H9 (cell line): Measurements from ENCODE around the gene RIOX2. TPM values are rescaled to one million over a fixed set of nuclear protein-coding genes. Genes with fewer than 3 reads are reported as not detected.

Experiments
- DNase-seq: peaks from one replicate; pipeline ENCODE4 v3.0.0-alpha.2; 2017
- H2AFZ ChIP-seq: one replicate; pipeline ENCODE4 v1.6.1; 2013; ENCODE audit warnings: mild to moderate bottlenecking, low read length, control low read depth, moderate library complexity
- H2AK5ac ChIP-seq: 2 replicates; pipeline ENCODE4 v1.6.1; 2013; ENCODE audit warnings: low read length, control low read depth, mixed read lengths; ENCODE audit not compliant: insufficient read length
- H2BK120ac ChIP-seq: one replicate; pipeline ENCODE4 v1.6.1; 2013; ENCODE audit warnings: low read depth, mild to moderate bottlenecking, low read length, control low read depth, inconsistent platforms; ENCODE audit not compliant: poor library complexity, severe bottlenecking
- H2BK12ac ChIP-seq: 2 replicates; pipeline ENCODE4 v1.6.1; 2013; ENCODE audit warnings: low read length, control low read depth, mixed read lengths, low read depth; ENCODE audit not compliant: insufficient read length
- H2BK15ac ChIP-seq: 2 replicates; pipeline ENCODE4 v1.6.1; 2013; ENCODE audit warnings: low read depth, low read length, control low read depth
- H2BK20ac ChIP-seq: one replicate; pipeline ENCODE4 v1.6.1; 2013; ENCODE audit warnings: low read depth, mild to moderate bottlenecking, low read length, control low read depth, inconsistent platforms; ENCODE audit not compliant: poor library complexity, severe bottlenecking
- H2BK5ac ChIP-seq: 2 replicates; pipeline ENCODE4 v1.6.1; 2013; ENCODE audit warnings: low read length, control low read depth, mixed read lengths; ENCODE audit not compliant: insufficient read length
- H3K14ac ChIP-seq: 2 replicates; pipeline ENCODE4 v1.6.1; 2013; ENCODE audit warnings: low read length, control low read depth; ENCODE audit not compliant: insufficient read depth
- H3K18ac ChIP-seq: 2 replicates; pipeline ENCODE4 v1.6.1; 2013; ENCODE audit warnings: low read depth, mild to moderate bottlenecking, mixed read lengths, low read length, control low read depth; ENCODE audit not compliant: insufficient read length
- H3K23ac ChIP-seq: 2 replicates; pipeline ENCODE4 v1.6.1; 2013; ENCODE audit warnings: low read length, control low read depth, mixed read lengths, low read depth; ENCODE audit not compliant: insufficient read length
- H3K23me2 ChIP-seq: 2 replicates; pipeline ENCODE4 v1.6.1; 2013; ENCODE audit warnings: low read depth, mild to moderate bottlenecking, mixed read lengths, low read length, control low read depth; ENCODE audit not compliant: insufficient read length, poor library complexity, severe bottlenecking
- H3K27ac ChIP-seq: 2 replicates; pipeline ENCODE4 v1.5.1; 2013; ENCODE audit warnings: low read length, control low read depth, mixed read lengths, low read depth; ENCODE audit not compliant: insufficient read length
- H3K27me3 ChIP-seq: 2 replicates; pipeline ENCODE4 v1.6.1; 2013; ENCODE audit warnings: low read length, control low read depth, inconsistent platforms; ENCODE audit not compliant: insufficient read depth
- H3K4ac ChIP-seq: 2 replicates; pipeline ENCODE4 v1.6.1; 2013; ENCODE audit warnings: low read depth, mild to moderate bottlenecking, control low read depth, inconsistent platforms, low read length, moderate library complexity
- H3K4me1 ChIP-seq: 2 replicates; pipeline ENCODE4 v1.6.1; 2013; ENCODE audit warnings: low read length, control low read depth, inconsistent platforms; ENCODE audit not compliant: insufficient read depth
- H3K4me2 ChIP-seq: 2 replicates; pipeline ENCODE4 v1.6.1; 2013; ENCODE audit warnings: low read length, control low read depth, mixed read lengths; ENCODE audit not compliant: insufficient read length, insufficient read depth
- H3K56ac ChIP-seq: 2 replicates; pipeline ENCODE4 v1.6.1; 2013; ENCODE audit warnings: low read depth, mild to moderate bottlenecking, mixed read lengths, low read length, control low read depth; ENCODE audit not compliant: insufficient read length
- H3K79me1 ChIP-seq: 2 replicates; pipeline ENCODE4 v1.6.1; 2013; ENCODE audit warnings: low read depth, mild to moderate bottlenecking, moderate library complexity, low read length, control low read depth, inconsistent platforms; ENCODE audit not compliant: insufficient read depth, poor library complexity, severe bottlenecking
- H3K79me2 ChIP-seq: 2 replicates; pipeline ENCODE4 v1.6.1; 2013; ENCODE audit warnings: low read length, control low read depth, inconsistent platforms; ENCODE audit not compliant: insufficient read depth
- H3K9ac ChIP-seq: 2 replicates; pipeline ENCODE4 v1.6.1; 2013; ENCODE audit warnings: low read length, control low read depth, mixed read lengths; ENCODE audit not compliant: insufficient read length; ENCODE audit errors: extremely low read depth
- H3K9me3 ChIP-seq: one replicate; pipeline ENCODE4 v1.6.1; 2013; ENCODE audit warnings: low read depth, low read length, inconsistent platforms; ENCODE audit not compliant: control insufficient read depth
- H3T11ph ChIP-seq: one replicate; pipeline ENCODE4 v1.6.1; 2013; ENCODE audit warnings: mild to moderate bottlenecking, low read length, control low read depth, inconsistent platforms
- H4K20me1 ChIP-seq: one replicate; pipeline ENCODE4 v1.6.1; 2013; ENCODE audit not compliant: control insufficient read depth, insufficient read length, insufficient read depth
- H4K5ac ChIP-seq: 2 replicates; pipeline ENCODE4 v1.6.1; 2013; ENCODE audit warnings: low read depth, mild to moderate bottlenecking, mixed read lengths, low read length, control low read depth; ENCODE audit not compliant: insufficient read length
- H4K8ac ChIP-seq: replicated peaks from 2 replicates; pipeline ENCODE4 v1.6.1; 2013; ENCODE audit warnings: low read length, control low read depth, mixed read lengths, low read depth; ENCODE audit not compliant: insufficient read length
- H4K91ac ChIP-seq: 2 replicates; pipeline ENCODE4 v1.6.1; 2013; ENCODE audit warnings: low read depth, mild to moderate bottlenecking, moderate library complexity, mixed read lengths, low read length, control low read depth; ENCODE audit not compliant: insufficient read length
- H3K27ac Mint-ChIP-seq, 3 experiments: 2 replicates in 2 of 3; 3 replicates in 1 of 3; pipeline ENCODE4 v1.8.0; 2020 to 2021; ENCODE audit warnings: mixed read lengths in 3 of 3, mild to moderate bottlenecking in 1 of 3, moderate library complexity in 1 of 3
- H3K27me3 Mint-ChIP-seq: 2 replicates; pipeline ENCODE4 v1.8.0; 2021; ENCODE audit warnings: low read depth, mild to moderate bottlenecking, moderate library complexity, mixed read lengths
- H3K36me3 Mint-ChIP-seq, 3 experiments: 2 replicates in 2 of 3; 3 replicates in 1 of 3; pipeline ENCODE4 v1.8.0; 2020 to 2021; ENCODE audit warnings: low read depth in 3 of 3, mixed read lengths in 3 of 3; ENCODE audit not compliant: insufficient read depth in 1 of 3
- H3K4me1 Mint-ChIP-seq, 2 experiments: 2 replicates each; pipeline ENCODE4 v1.8.0; 2020; ENCODE audit warnings: mixed read lengths in 2 of 2
- H3K4me3 Mint-ChIP-seq, 2 experiments: 2 replicates in 1 of 2; 3 replicates in 1 of 2; pipeline ENCODE4 v1.8.0; 2020 to 2021; ENCODE audit warnings: mild to moderate bottlenecking in 2 of 2, mixed read lengths in 2 of 2, moderate library complexity in 1 of 2
- H3K9me3 Mint-ChIP-seq, 2 experiments: 2 replicates in 1 of 2; 3 replicates in 1 of 2; pipeline ENCODE4 v1.8.0; 2020; ENCODE audit warnings: mild to moderate bottlenecking in 2 of 2, mixed read lengths in 2 of 2, moderate library complexity in 1 of 2
- CTCF ChIP-seq: fragments of 200-600 bp; sonication (generic); conservative IDR thresholded peaks from 3 replicates; pipeline ENCODE4 v1.8.0; 2021; ENCODE audit warnings: antibody characterized with exemption, mild to moderate bottlenecking
- WGBS: extraction: QIAGEN DNeasy Blood & Tissue Kit; methylation state at CpG from one replicate; pipeline ENCODE4 v1.1.7; 2013; ENCODE audit warnings: missing lambda C conversion rate, low lambda C conversion rate, mixed read lengths; ENCODE audit not compliant: insufficient read length; ENCODE audit errors: extremely low coverage; 5-methylcytosine and 5-hydroxymethylcytosine counted together
- total RNA-seq: library from RNA; stranded (reverse); gene quantifications from 2 replicates; pipeline ENCODE4 v1.2.1, GENCODE V29; 2021

Gene RIOX2
- total RNA-seq, 1 experiment from 2014 or later, result 15.5 TPM

- WGBS, result no CpG with 5 or more reads among the region's 7 CpGs
- H3K4me1 Mint-ChIP-seq, result no peaks in the 10 kb centered on the region; a peak in 1 of 4 replicates
These were observed 38.1 kb upstream of the RIOX2 start for GRCh38 chr3:98010194-98010882.

More at GRCh38 chr3:98010194-98010882, 38.1 kb upstream of the RIOX2 start:
- Histone ChIP-seq H3K9me3 (no peaks in the 10 kb centered on the region), H3K4me2 (no peak overlapping the region), H4K20me1 (no peaks in the 10 kb centered on the region), H3K14ac (no peak overlapping the region), H2BK5ac (no peak overlapping the region), H3K27me3 (no peaks in the 10 kb centered on the region), H2BK12ac (no peak overlapping the region), H4K5ac (no peak overlapping the region), H2AK5ac (no peak overlapping the region), H3K79me2 (no peaks in the 10 kb centered on the region), H2AFZ (no peak overlapping the region), H3T11ph (no peak overlapping the region), H3K79me1 (no peaks in the 10 kb centered on the region), H4K8ac (no peak overlapping the region), H3K23ac (no peak overlapping the region), H2BK120ac (no peak overlapping the region), H3K27ac (no peak overlapping the region), H3K18ac (no peak overlapping the region), H2BK15ac (no peak overlapping the region), H4K91ac (no peak overlapping the region), H3K23me2 (no peaks in the 10 kb centered on the region), H3K4me1 (no peaks in the 10 kb centered on the region), H2BK20ac (no peak overlapping the region), H3K4ac (no peak overlapping the region), H3K9ac (no peak overlapping the region), H3K56ac (no peak overlapping the region)
- Mint-ChIP-seq H3K27me3 (no peaks in the 10 kb centered on the region), H3K4me3 (no peak overlapping the region), H3K9me3 (no peaks in the 10 kb centered on the region; a peak in 1 of 5 replicates), H3K27ac (no peak overlapping the region), H3K36me3 (no peaks in the 10 kb centered on the region)
- no peak for DNase-seq
- peak; percentile 16; the same call in 1 of the 3 replicates for TF ChIP-seq CTCF
